Neural cell (in vitro differentiated cells): Measurements from ENCODE around the gene BCL2L2. TPM values are rescaled to one million over a fixed set of nuclear protein-coding genes. Genes with fewer than 3 reads are reported as not detected.

Source experiments
- H2AFZ ChIP-seq: fragments of 200-600, 300-800 bp; sonication (generic), shearing (Covaris generic); 2 replicates; pipeline ENCODE4 v1.6.0; 2014; ENCODE audit warnings: low read depth, mild to moderate bottlenecking, antibody characterized with exemption, low read length, moderate library complexity
- H3F3A ChIP-seq: fragments of 200-600 bp; shearing (Covaris generic); 2 replicates; pipeline ENCODE4 v1.6.1; 2016; ENCODE audit warnings: mild to moderate bottlenecking, moderate library complexity, mixed read lengths, antibody characterized with exemption, low read length; ENCODE audit not compliant: insufficient read depth, poor library complexity, severe bottlenecking
- H3K27ac ChIP-seq: fragments of 200-600, 300-800 bp; sonication (generic), shearing (Covaris generic); 2 replicates; pipeline ENCODE4 v1.5.1; 2014; ENCODE audit warnings: mild to moderate bottlenecking, low read length, moderate library complexity
- H3K27me3 ChIP-seq: fragments of 300-800, 200-600 bp; sonication (generic), shearing (Covaris generic); 2 replicates; pipeline ENCODE4 v1.6.0; 2014; ENCODE audit warnings: mild to moderate bottlenecking, low read depth, low read length, moderate library complexity; ENCODE audit not compliant: insufficient read depth
- H3K36me3 ChIP-seq: fragments of 300-800, 200-600 bp; sonication (generic), shearing (Covaris generic); 2 replicates; pipeline ENCODE4 v1.5.1; 2014; ENCODE audit warnings: mild to moderate bottlenecking, antibody characterized with exemption, low read length, moderate library complexity; ENCODE audit not compliant: insufficient read depth
- H3K4me2 ChIP-seq: fragments of 300-800, 200-600 bp; sonication (generic), shearing (Covaris generic); 2 replicates; pipeline ENCODE4 v1.6.0; 2014; ENCODE audit warnings: mild to moderate bottlenecking, low read length
- H3K4me3 ChIP-seq: fragments of 300-800, 200-600 bp; sonication (generic), shearing (Covaris generic); 2 replicates; pipeline ENCODE4 v1.5.1; 2014; ENCODE audit warnings: mild to moderate bottlenecking, low read length, moderate library complexity
- H3K79me2 ChIP-seq: fragments of 200-600 bp; shearing (Covaris generic); replicated peaks from 2 replicates; pipeline ENCODE4 v1.6.0; 2014; ENCODE audit warnings: mild to moderate bottlenecking, low read length, moderate library complexity; ENCODE audit not compliant: insufficient read depth
- H3K9ac ChIP-seq: fragments of 300-800, 200-600 bp; sonication (generic), shearing (Covaris generic); 2 replicates; pipeline ENCODE4 v1.6.1; 2016; ENCODE audit warnings: mild to moderate bottlenecking, low read length, mixed read lengths
- H3K9me2 ChIP-seq: fragments of 200-600 bp; shearing (Covaris generic); 2 replicates; pipeline ENCODE4 v1.6.1; 2016; ENCODE audit warnings: mild to moderate bottlenecking, low read length, mixed read lengths; ENCODE audit not compliant: insufficient read depth
- H3K9me3 ChIP-seq: fragments of 200-600, 300-800 bp; sonication (generic), shearing (Covaris generic); 2 replicates; pipeline ENCODE4 v1.6.1; 2016; ENCODE audit warnings: mild to moderate bottlenecking, mixed run types, low read length, moderate library complexity, mixed read lengths
- H4K20me1 ChIP-seq: fragments of 200-600 bp; shearing (Covaris generic); 2 replicates; pipeline ENCODE4 v1.6.1; 2016; ENCODE audit warnings: mild to moderate bottlenecking, mixed run types; ENCODE audit not compliant: insufficient read depth
- EP300 ChIP-seq: fragments of 450-650 bp; conservative IDR thresholded peaks from 2 replicates; pipeline ENCODE4 v1.6.1; 2014; ENCODE audit warnings: antibody characterized with exemption, mild to moderate bottlenecking, moderate library complexity; ENCODE audit not compliant: poor library complexity, severe bottlenecking
- EZH2 ChIP-seq: fragments of 200-600, 300-800 bp; shearing (Covaris generic), sonication (generic); IDR thresholded peaks from 2 replicates; pipeline ENCODE4 v1.6.1; 2014; ENCODE audit warnings: antibody characterized with exemption, low read length, borderline replicate concordance, mild to moderate bottlenecking; ENCODE audit not compliant: insufficient read depth, poor library complexity, severe bottlenecking
- POLR2AphosphoS5 ChIP-seq: IDR thresholded peaks from 2 replicates; pipeline ENCODE4 v1.6.1; 2012
- RAD21 ChIP-seq: fragments of 450-650 bp; conservative IDR thresholded peaks from 2 replicates; pipeline ENCODE4 v1.6.1; 2014; ENCODE audit warnings: antibody characterized with exemption, mild to moderate bottlenecking, moderate library complexity
- SMC3 ChIP-seq: fragments of 450-650 bp; conservative IDR thresholded peaks from 2 replicates; pipeline ENCODE4 v1.6.1; 2014; ENCODE audit warnings: antibody characterized with exemption, mild to moderate bottlenecking, moderate library complexity; ENCODE audit not compliant: poor library complexity
- TAF1 ChIP-seq: IDR thresholded peaks from 2 replicates; pipeline ENCODE4 v1.6.1; 2012; ENCODE audit warnings: low read depth
- polyA plus RNA-seq: library from polyadenylated mRNA; depleted of rRNA; stranded (reverse); fragments of >200 nt; gene quantifications from 2 replicates; pipeline ENCODE4 v1.2.3, GENCODE V29; 2014
- TF ChIP-seq, protein P1 (sequence below): fragments of 450-650 bp; IDR thresholded peaks from 2 replicates; pipeline ENCODE4 v1.5.1; 2014; ENCODE audit warnings: antibody characterized with exemption, mild to moderate bottlenecking, moderate library complexity; ENCODE audit not compliant: poor library complexity, severe bottlenecking

Gene BCL2L2
- polyA plus RNA-seq, 1 donor from 2014 or later: 35.8 TPM

DNA sequence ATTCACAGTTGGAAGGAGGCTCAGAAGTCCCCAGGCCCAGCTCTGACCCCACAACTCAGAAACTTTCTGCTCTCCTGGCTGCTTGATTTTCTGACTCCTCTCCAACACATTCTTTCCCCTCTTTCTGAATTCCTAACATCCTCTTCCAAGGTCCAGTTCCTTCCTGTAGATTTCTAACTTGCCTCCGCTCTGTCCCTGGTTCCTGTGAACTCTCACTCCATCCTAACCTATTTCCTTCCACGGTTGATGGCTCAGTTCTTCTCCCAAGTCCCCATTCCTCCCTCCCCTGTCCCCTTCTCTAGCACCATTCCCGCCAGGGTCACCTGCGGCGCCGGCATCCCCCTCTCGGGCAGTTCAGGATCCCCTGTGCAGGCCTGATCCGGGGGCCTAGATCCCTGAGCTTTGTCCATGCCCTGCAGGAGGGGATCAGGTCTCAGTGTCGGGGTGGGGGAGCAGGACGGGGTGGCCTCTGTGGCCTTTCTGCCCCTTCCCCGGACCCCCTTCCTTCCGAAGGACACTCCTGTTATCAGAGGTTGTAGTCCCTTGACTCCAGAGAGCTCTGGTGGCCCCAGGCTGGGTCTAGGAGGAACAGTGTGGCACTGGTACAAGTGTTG is 52.0 kb downstream of the BCL2L2 start:
- TF ChIP-seq, protein P1, sequence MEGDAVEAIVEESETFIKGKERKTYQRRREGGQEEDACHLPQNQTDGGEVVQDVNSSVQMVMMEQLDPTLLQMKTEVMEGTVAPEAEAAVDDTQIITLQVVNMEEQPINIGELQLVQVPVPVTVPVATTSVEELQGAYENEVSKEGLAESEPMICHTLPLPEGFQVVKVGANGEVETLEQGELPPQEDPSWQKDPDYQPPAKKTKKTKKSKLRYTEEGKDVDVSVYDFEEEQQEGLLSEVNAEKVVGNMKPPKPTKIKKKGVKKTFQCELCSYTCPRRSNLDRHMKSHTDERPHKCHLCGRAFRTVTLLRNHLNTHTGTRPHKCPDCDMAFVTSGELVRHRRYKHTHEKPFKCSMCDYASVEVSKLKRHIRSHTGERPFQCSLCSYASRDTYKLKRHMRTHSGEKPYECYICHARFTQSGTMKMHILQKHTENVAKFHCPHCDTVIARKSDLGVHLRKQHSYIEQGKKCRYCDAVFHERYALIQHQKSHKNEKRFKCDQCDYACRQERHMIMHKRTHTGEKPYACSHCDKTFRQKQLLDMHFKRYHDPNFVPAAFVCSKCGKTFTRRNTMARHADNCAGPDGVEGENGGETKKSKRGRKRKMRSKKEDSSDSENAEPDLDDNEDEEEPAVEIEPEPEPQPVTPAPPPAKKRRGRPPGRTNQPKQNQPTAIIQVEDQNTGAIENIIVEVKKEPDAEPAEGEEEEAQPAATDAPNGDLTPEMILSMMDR: no peak
- TF ChIP-seq POLR2AphosphoS5 (no peak), TAF1 (no peak), EP300 (no peak), RAD21 (no peak)
- Histone ChIP-seq H2AFZ (no peak overlapping the region), H3K9ac (no peak overlapping the region), H3K4me3 (no peak overlapping the region), H3K36me3 (no peaks in the 10 kb centered on the region), H3K9me2 (no peaks in the 10 kb centered on the region), H3K27me3 (no peaks in the 10 kb centered on the region), H3F3A (no peaks in the 10 kb centered on the region), H3K79me2 (peaks cover 11% of the 10 kb centered on the region), H4K20me1 (no peaks in the 10 kb centered on the region), H3K27ac (no peak overlapping the region), H3K4me2 (no peak overlapping the region), H3K9me3 (no peaks in the 10 kb centered on the region)

DNA sequence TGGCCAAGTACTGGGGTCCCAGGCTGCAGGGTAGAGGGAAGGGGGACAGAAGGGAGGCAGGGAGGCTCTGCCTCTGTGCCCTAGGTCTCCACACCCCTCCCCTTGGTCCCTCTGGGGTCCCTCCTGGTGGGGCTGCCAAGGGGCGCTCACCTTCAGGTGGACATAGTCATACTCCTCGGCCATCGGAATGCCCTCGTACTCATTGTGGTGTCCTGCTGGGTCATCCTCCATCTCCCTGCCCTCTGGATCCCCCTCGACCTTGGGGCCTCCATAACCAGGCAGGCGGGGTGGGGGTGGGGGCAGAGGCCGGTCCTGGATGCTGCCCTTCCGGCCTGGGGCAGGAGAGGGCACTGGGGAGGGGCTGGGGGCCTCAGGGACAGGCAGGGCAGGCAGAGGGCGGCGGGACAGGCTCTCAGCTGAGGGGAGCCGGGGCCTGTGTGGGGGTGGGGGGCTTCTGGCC is 52.6 kb downstream of the BCL2L2 start:
- Histone ChIP-seq H3K4me3 (no peak overlapping the region), H3K36me3 (no peaks in the 10 kb centered on the region), H3K27me3 (no peaks in the 10 kb centered on the region), H4K20me1 (no peaks in the 10 kb centered on the region), H2AFZ (no peak overlapping the region), H3K9ac (no peak overlapping the region), H3K9me2 (no peaks in the 10 kb centered on the region), H3F3A (no peaks in the 10 kb centered on the region), H3K9me3 (no peaks in the 10 kb centered on the region), H3K79me2 (peaks cover 17% of the 10 kb centered on the region), H3K27ac (no peak overlapping the region), H3K4me2 (no peak overlapping the region)
- no peak for TF ChIP-seq SMC3
- no peak for TF ChIP-seq RAD21
- TF ChIP-seq TAF1: no peak
- no peak for TF ChIP-seq EZH2
- TF ChIP-seq, protein P1: no peak

DNA sequence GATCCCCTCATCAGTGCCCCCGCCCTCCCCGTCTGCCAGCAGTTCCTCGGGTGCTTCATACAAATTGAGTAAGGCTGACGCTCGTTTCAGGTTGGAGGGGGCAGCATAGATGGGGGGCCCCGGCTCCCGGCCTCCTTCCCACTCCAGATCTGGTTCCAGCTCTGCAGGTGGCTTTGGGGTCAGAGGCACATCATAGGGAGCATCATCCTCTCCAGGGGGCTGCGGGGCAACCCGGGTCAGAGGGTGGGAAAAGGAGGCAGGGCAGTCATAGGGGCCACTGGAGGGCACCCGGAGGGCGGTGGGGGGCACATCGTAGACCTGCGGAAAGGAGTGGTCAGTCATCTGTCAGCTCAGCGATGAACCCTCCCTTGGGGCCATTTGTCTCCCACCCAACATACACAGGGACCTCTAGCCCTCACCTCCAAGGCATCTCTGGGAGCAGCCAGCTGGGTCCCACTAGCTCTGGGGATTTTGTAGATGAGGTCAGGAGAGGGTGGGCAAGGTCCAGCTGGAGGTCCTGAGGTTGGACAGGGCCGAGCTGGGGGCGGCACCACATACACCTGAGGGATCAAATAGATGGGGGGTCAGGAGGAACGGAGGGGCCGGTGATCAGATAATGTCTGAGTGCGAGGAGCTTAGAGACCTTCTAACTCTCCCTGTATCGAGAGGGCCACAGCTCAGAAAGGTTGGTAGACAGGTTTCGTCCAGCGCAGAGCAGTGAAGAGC is 53.3 kb downstream of the BCL2L2 start:
- H3K27ac ChIP-seq: no peak overlapping the region
- no peaks in the 10 kb centered on the region for H3F3A ChIP-seq
- H3K9ac ChIP-seq: no peak overlapping the region
- no peak overlapping the region for H3K4me2 ChIP-seq
- H4K20me1 ChIP-seq: no peaks in the 10 kb centered on the region
- H3K79me2 ChIP-seq: peaks cover 24% of the 10 kb centered on the region
- TF ChIP-seq, protein P1: no peak
- no peak for TF ChIP-seq TAF1
- TF ChIP-seq SMC3: no peak
- no peak for TF ChIP-seq POLR2AphosphoS5
- no peak for TF ChIP-seq RAD21
- peaks cover under 1% of the 10 kb centered on the region for H3K27me3 ChIP-seq
- no peaks in the 10 kb centered on the region for H3K36me3 ChIP-seq
- H3K9me2 ChIP-seq: no peaks in the 10 kb centered on the region
- no peak overlapping the region for H3K4me3 ChIP-seq
- no peak overlapping the region for H2AFZ ChIP-seq
- H3K9me3 ChIP-seq: no peaks in the 10 kb centered on the region
